ENCODE measurements around the gene FHAD1. TPM values are rescaled to one million over a fixed set of nuclear protein-coding genes. Genes with fewer than 3 reads are reported as not detected.

FHAD1 gene
- total and polyA plus RNA-seq, 4 donors, result under 0.01 to 0.13 (median 0.05) TPM; not detected in 1

GRCh38 chr1:15312626-15313411 is 65.8 kb downstream of the FHAD1 start:
- H3K4me1 ChIP-seq (ENCODE audit: control insufficient read depth in 4 of 4, insufficient read depth in 4 of 4, low read length in 3 of 4), result peaks cover 4 to 12% (median 8%) of the 10 kb centered on the region in 4 donors
- no peak overlapping the region for H3K27ac ChIP-seq (ENCODE audit: low read depth in 1 of 2, low read length in 2 of 2)
- WGBS, result 86% methylated on average over 16 of the region's 16 CpGs
- TF ChIP-seq SP1 (IDR thresholded peaks at IDR 0.05) (no peak), ZBTB33 (IDR thresholded peaks at IDR 0.05) (no peak), RXRA (IDR thresholded peaks at IDR 0.05) (no peak), ATF3 (IDR thresholded peaks at IDR 0.05) (no peak), CTCF (IDR thresholded peaks at IDR 0.05; ENCODE audit: low read depth, low read length, missing input control) (no peak), GABPA (IDR thresholded peaks at IDR 0.05 in 1 of 2, conservative IDR thresholded peaks at IDR 0.05 in 1 of 2) (no peak), YY1 (IDR thresholded peaks at IDR 0.05) (no peak), MAX (IDR thresholded peaks at IDR 0.05) (no peak), TAF1 (conservative IDR thresholded peaks at IDR 0.05) (no peak), REST (IDR thresholded peaks at IDR 0.05) (no peak), JUND (IDR thresholded peaks at IDR 0.05) (no peak), FOXA2 (IDR thresholded peaks at IDR 0.05) (no peak), NR2F2 (IDR thresholded peaks at IDR 0.05) (no peak), FOXA1 (IDR thresholded peaks at IDR 0.05) (no peak), RAD21 (IDR thresholded peaks at IDR 0.05) (no peak), HNF4G (IDR thresholded peaks at IDR 0.05) (no peak)
- peaks cover 0 to 2% (median 0%) of the 10 kb centered on the region in 4 donors for H3K9me3 ChIP-seq (ENCODE audit: control insufficient read depth in 4 of 4, low read length in 3 of 4)
- H3K27me3 ChIP-seq (ENCODE audit: control insufficient read depth in 4 of 4, insufficient read depth in 4 of 4, low read length in 3 of 4), result no peaks in the 10 kb centered on the region
- H3K9ac ChIP-seq (ENCODE audit: low read depth in 1 of 2, low read length in 2 of 2), result no peak overlapping the region
- H3K36me3 ChIP-seq (ENCODE audit: control insufficient read depth in 4 of 4, insufficient read depth in 3 of 4, low read depth in 1 of 4, low read length in 3 of 4), result no peaks in the 10 kb centered on the region
- H3K4me3 ChIP-seq (ENCODE audit: low read depth in 1 of 3, low read length in 3 of 3), result no peak overlapping the region
- no peak for DNase-seq (ENCODE audit: low spot score)

Data from liver (tissue), 9 donors.